Mesenchymal stem cell (in vitro differentiated cells and primary cell): Measurements from ENCODE around the gene BCAS4.

Experiments used
- DNase-seq: peaks from one replicate; pipeline ENCODE4 v3.0.0-alpha.2; 2013
- H2AFZ ChIP-seq: one replicate; pipeline ENCODE4 v1.6.1; 2013; ENCODE audit warnings: low read depth, mild to moderate bottlenecking, control low read depth, inconsistent platforms, low read length, moderate library complexity
- H2AK5ac ChIP-seq: 2 replicates; pipeline ENCODE4 v1.6.1; 2013; ENCODE audit warnings: low read length, moderate library complexity, mild to moderate bottlenecking, inconsistent platforms; ENCODE audit not compliant: severe bottlenecking
- H2BK120ac ChIP-seq: one replicate; pipeline ENCODE4 v1.6.1; 2013; ENCODE audit warnings: low read depth, mild to moderate bottlenecking, inconsistent platforms, low read length, moderate library complexity
- H2BK12ac ChIP-seq, 2 experiments: one replicate each; pipeline ENCODE4 v1.6.1; 2013; ENCODE audit warnings: inconsistent platforms in 2 of 2, low read length in 2 of 2, mild to moderate bottlenecking in 2 of 2, moderate library complexity in 2 of 2, control low read depth in 1 of 2
- H2BK15ac ChIP-seq: one replicate; pipeline ENCODE4 v1.6.1; 2013; ENCODE audit warnings: mild to moderate bottlenecking, low read depth, inconsistent platforms; ENCODE audit not compliant: poor library complexity, severe bottlenecking
- H2BK5ac ChIP-seq: 2 replicates; pipeline ENCODE4 v1.6.1; 2013; ENCODE audit warnings: low read depth, mild to moderate bottlenecking, low read length, control low read depth, inconsistent platforms; ENCODE audit not compliant: poor library complexity, severe bottlenecking
- H3K14ac ChIP-seq, 2 experiments: one replicate each; pipeline ENCODE4 v1.6.1; 2013; ENCODE audit warnings: inconsistent platforms in 2 of 2, low read length in 2 of 2, control low read depth in 1 of 2, mild to moderate bottlenecking in 1 of 2, moderate library complexity in 1 of 2
- H3K18ac ChIP-seq, 2 experiments: one replicate each; pipeline ENCODE4 v1.6.1; 2013; ENCODE audit warnings: inconsistent platforms in 2 of 2, low read length in 2 of 2, control low read depth in 1 of 2, low read depth in 1 of 2, mild to moderate bottlenecking in 1 of 2
- H3K23ac ChIP-seq, 2 experiments: one replicate each; pipeline ENCODE4 v1.6.1; 2013; ENCODE audit warnings: inconsistent platforms in 2 of 2, low read length in 2 of 2, mild to moderate bottlenecking in 2 of 2, moderate library complexity in 2 of 2, control low read depth in 1 of 2
- H3K27ac ChIP-seq: 2 replicates; pipeline ENCODE4 v1.5.1; 2013; ENCODE audit warnings: mild to moderate bottlenecking, moderate library complexity, low read length, control low read depth, inconsistent platforms; ENCODE audit not compliant: poor library complexity, severe bottlenecking
- H3K27me3 ChIP-seq, 2 experiments: 2 replicates each; pipeline versions ENCODE4 v1.6.1 to v1.7.0; 2013; ENCODE audit warnings: low read length in 2 of 2, mild to moderate bottlenecking in 2 of 2, moderate library complexity in 2 of 2, control low read depth in 1 of 2, inconsistent platforms in 1 of 2; ENCODE audit not compliant: control insufficient read depth in 1 of 2, insufficient read depth in 1 of 2
- H3K36me3 ChIP-seq, 2 experiments: 2 replicates each; pipeline versions ENCODE4 v1.6.1 to v1.7.0; 2013; ENCODE audit warnings: low read length in 2 of 2, control low read depth in 1 of 2, inconsistent platforms in 1 of 2, low read depth in 1 of 2, mild to moderate bottlenecking in 1 of 2; ENCODE audit not compliant: insufficient read depth in 2 of 2, control insufficient read depth in 1 of 2
- H3K4ac ChIP-seq, 2 experiments: one replicate each; pipeline ENCODE4 v1.6.1; 2013; ENCODE audit warnings: inconsistent platforms in 2 of 2, low read length in 2 of 2, mild to moderate bottlenecking in 2 of 2, moderate library complexity in 2 of 2, control low read depth in 1 of 2, low read depth in 1 of 2
- H3K4me1 ChIP-seq: 2 replicates; pipeline ENCODE4 v1.6.1; 2013; ENCODE audit warnings: low read depth, low read length, control low read depth; ENCODE audit not compliant: control insufficient read depth, insufficient read depth
- H3K4me2 ChIP-seq: 2 replicates; pipeline ENCODE4 v1.6.1; 2013; ENCODE audit warnings: low read length, mild to moderate bottlenecking, inconsistent platforms; ENCODE audit not compliant: poor library complexity, severe bottlenecking
- H3K4me3 ChIP-seq, 2 experiments: 2 replicates each; pipeline versions ENCODE4 v1.5.1 to v1.7.0; 2013; ENCODE audit warnings: low read length in 2 of 2, mild to moderate bottlenecking in 2 of 2, control low read depth in 1 of 2, low read depth in 1 of 2; ENCODE audit not compliant: insufficient read depth in 1 of 2
- H3K79me1 ChIP-seq: replicated peaks from 2 replicates; pipeline ENCODE4 v1.6.1; 2013; ENCODE audit warnings: mild to moderate bottlenecking, control low read depth, low read length, inconsistent platforms; ENCODE audit not compliant: poor library complexity, severe bottlenecking
- H3K9ac ChIP-seq: 2 replicates; pipeline ENCODE4 v1.7.0; 2013; ENCODE audit warnings: mild to moderate bottlenecking, low read length, moderate library complexity
- H3K9me3 ChIP-seq: 2 replicates; pipeline ENCODE4 v1.7.0; 2013; ENCODE audit warnings: mild to moderate bottlenecking, low read length; ENCODE audit not compliant: control insufficient read depth
- H4K8ac ChIP-seq: one replicate; pipeline ENCODE4 v1.6.1; 2013; ENCODE audit warnings: inconsistent platforms, mild to moderate bottlenecking, low read length, moderate library complexity
- H4K91ac ChIP-seq: one replicate; pipeline ENCODE4 v1.6.1; 2013; ENCODE audit warnings: mild to moderate bottlenecking, low read length, inconsistent platforms
- WGBS: methylation state at CpG from one replicate; pipeline ENCODE4 v1.1.7; 2013; ENCODE audit warnings: mixed read lengths; 5-methylcytosine and 5-hydroxymethylcytosine counted together

BCAS4 gene

DNA sequence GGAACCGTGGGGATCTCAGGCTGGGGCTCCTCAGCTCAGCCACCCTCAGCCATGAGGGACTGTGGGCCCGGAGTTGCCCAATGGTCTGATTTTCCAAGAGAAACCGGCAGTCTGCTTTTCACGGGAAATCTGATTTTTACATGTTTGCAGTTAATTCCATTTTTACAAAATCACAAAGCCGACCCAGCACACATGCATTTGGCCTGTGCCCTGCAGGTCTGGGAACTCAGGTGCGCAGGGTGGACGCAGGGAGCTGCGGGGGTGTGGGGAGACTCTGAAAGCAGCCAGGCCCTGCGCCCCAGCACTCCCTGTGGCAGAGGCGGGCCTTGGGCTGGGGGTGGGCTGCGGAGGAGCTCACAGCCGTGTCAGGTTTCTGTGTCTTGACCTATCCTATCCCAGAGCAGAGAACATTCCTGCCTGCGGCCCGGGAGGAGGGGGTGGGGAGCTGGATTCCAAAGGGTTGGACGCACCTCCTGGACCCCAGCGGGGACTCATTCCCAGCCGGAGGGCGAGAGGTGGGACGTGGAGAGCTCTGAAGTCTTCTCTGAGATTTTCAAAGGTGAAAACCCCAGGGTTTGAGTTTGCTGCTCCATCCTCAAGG lies 75.8 kb downstream of the BCAS4 start:
- no peaks in the 10 kb centered on the region for H3K9me3 ChIP-seq
- H3K4me3 ChIP-seq: no peak overlapping the region
- peak overlapping the region; percentile 68 for H2BK15ac ChIP-seq
- peak overlapping the region; percentile 85 for H2AK5ac ChIP-seq
- peak overlapping the region; percentile 68 for H3K4me2 ChIP-seq
- peak overlapping the region; percentile 91 for H4K8ac ChIP-seq
- H2BK12ac ChIP-seq: peak overlapping the region in 1 of 2 experiments; percentile 8
- peak; percentile 59 for DNase-seq
- H3K79me1 ChIP-seq: peaks cover 2% of the 10 kb centered on the region
- H3K14ac ChIP-seq: no peak overlapping the region
- H3K18ac ChIP-seq: peak overlapping the region; percentile 28 to 37
- no peak overlapping the region for H2BK120ac ChIP-seq
- H2BK5ac ChIP-seq: no peak overlapping the region
- H2AFZ ChIP-seq: peak overlapping the region; percentile 1
- peaks cover 0 to 3% of the 10 kb centered on the region in 2 experiments for H3K36me3 ChIP-seq
- 12% methylated on average over 17 of the region's 19 CpGs for WGBS
- peaks cover 23% of the 10 kb centered on the region for H3K4me1 ChIP-seq
- no peak overlapping the region for H3K23ac ChIP-seq
- peak overlapping the region; percentile 18 for H4K91ac ChIP-seq
- peak overlapping the region; percentile 74 for H3K27ac ChIP-seq
- no peaks in the 10 kb centered on the region for H3K27me3 ChIP-seq
- H3K9ac ChIP-seq: no peak overlapping the region
- H3K4ac ChIP-seq: peak overlapping the region in 1 of 2 experiments; percentile 46

- no peak overlapping the region for H2AFZ ChIP-seq
- WGBS: 86% methylated on average over 16 of the region's 16 CpGs
- no peaks in the 10 kb centered on the region for H3K9me3 ChIP-seq
- H3K23ac ChIP-seq: no peak overlapping the region
- H4K91ac ChIP-seq: no peak overlapping the region
- H3K27ac ChIP-seq: no peak overlapping the region
- no peak overlapping the region for H4K8ac ChIP-seq
- H3K36me3 ChIP-seq: peaks cover 7 to 15% of the 10 kb centered on the region in 2 experiments
- H3K4me2 ChIP-seq: no peak overlapping the region
- no peak overlapping the region for H3K4ac ChIP-seq
- no peak overlapping the region for H2BK12ac ChIP-seq
- no peak overlapping the region for H3K14ac ChIP-seq
- H2BK120ac ChIP-seq: no peak overlapping the region
- peaks cover 23% of the 10 kb centered on the region for H3K4me1 ChIP-seq
- no peak for DNase-seq
- no peak overlapping the region for H2AK5ac ChIP-seq
- no peak overlapping the region for H3K18ac ChIP-seq
- H3K4me3 ChIP-seq: no peak overlapping the region
- H3K9ac ChIP-seq: no peak overlapping the region
- no peak overlapping the region for H2BK15ac ChIP-seq
- H3K27me3 ChIP-seq: no peaks in the 10 kb centered on the region
- no peak overlapping the region for H2BK5ac ChIP-seq
- peaks cover 2% of the 10 kb centered on the region for H3K79me1 ChIP-seq
Measured at GRCh38 chr20:50872560-50873425, 77.9 kb downstream of the BCAS4 start.

- Histone ChIP-seq H3K9me3 (no peaks in the 10 kb centered on the region), H3K4me2 (no peak overlapping the region), H3K9ac (no peak overlapping the region), H4K91ac (peak overlapping the region; percentile 43), H3K27ac (no peak overlapping the region), H4K8ac (no peak overlapping the region), H2AFZ (no peak overlapping the region), H3K27me3 (no peaks in the 10 kb centered on the region), H3K79me1 (peaks cover 2% of the 10 kb centered on the region), H3K4ac (no peak overlapping the region), H2BK120ac (no peak overlapping the region), H3K23ac (no peak overlapping the region), H2AK5ac (no peak overlapping the region), H3K14ac (no peak overlapping the region), H2BK12ac (no peak overlapping the region), H3K4me1 (peaks cover 23% of the 10 kb centered on the region), H3K4me3 (no peak overlapping the region), H3K18ac (no peak overlapping the region), H3K36me3 (peaks cover 7 to 15% of the 10 kb centered on the region in 2 experiments), H2BK5ac (no peak overlapping the region), H2BK15ac (no peak overlapping the region)
- WGBS: 93% methylated on average over 10 of the region's 10 CpGs
- no peak for DNase-seq
Measured at GRCh38 chr20:50873585-50873984, 78.7 kb downstream of the BCAS4 start.

DNA sequence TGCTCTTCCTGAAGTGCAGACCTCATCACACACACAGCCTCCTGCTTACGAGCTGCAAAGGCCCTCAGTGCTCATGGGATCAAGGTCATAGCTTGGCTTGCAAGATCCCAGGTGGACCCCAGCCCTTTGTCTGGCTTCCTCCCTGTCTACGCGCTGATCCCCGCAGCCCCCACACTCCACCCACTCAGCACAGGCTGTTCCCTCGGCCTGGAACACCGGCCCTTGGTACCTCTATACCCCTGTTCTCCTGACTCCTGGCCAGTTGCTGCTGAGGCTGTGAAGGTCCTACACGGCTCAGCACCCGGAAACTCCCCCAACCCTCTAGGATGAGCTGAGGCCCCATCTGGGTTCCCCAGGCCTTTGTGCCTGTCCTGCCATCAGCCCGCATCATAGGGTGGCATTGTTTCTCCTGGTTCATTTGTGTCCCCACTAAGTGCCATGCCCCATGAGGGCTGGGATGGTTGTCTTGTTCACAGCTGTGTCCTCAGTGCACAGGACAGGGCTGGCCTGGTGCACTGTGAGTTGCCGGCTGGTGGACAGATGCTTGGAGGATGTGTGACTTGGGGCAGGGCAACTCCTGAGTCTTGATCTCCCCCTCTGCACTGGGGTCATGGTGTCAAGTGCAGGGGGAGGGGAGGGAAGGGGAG lies 79.4 kb downstream of the BCAS4 start:
- Histone ChIP-seq H3K14ac (peak overlapping the region in 1 of 2 experiments; percentile 19), H4K8ac (no peak overlapping the region), H3K4me2 (no peak overlapping the region), H3K18ac (no peak overlapping the region), H3K27ac (no peak overlapping the region), H3K4ac (no peak overlapping the region), H2BK15ac (no peak overlapping the region), H3K9me3 (no peaks in the 10 kb centered on the region), H3K9ac (no peak overlapping the region), H4K91ac (no peak overlapping the region), H3K4me3 (no peak overlapping the region), H2BK12ac (no peak overlapping the region), H3K23ac (no peak overlapping the region), H2AK5ac (no peak overlapping the region), H2BK5ac (no peak overlapping the region), H2AFZ (no peak overlapping the region), H3K79me1 (peaks cover 2% of the 10 kb centered on the region), H2BK120ac (no peak overlapping the region), H3K4me1 (peaks cover 18% of the 10 kb centered on the region), H3K36me3 (peaks cover 7 to 19% of the 10 kb centered on the region in 2 experiments), H3K27me3 (no peaks in the 10 kb centered on the region)
- WGBS: 91% methylated on average over 10 of the region's 10 CpGs
- DNase-seq: no peak
